GM12878 (cell line): Measurements from ENCODE around the gene TGM5. TPM values are rescaled to one million over a fixed set of nuclear protein-coding genes. Genes with fewer than 3 reads are reported as not detected.
A peak's percentile ranks its signal among the peaks of the same experiment; 100 is the strongest.

Experiments used
- ATAC-seq: fragments of 200-7000 bp; cut with Tn5 transposase; 3 replicates; pipeline ENCODE4 v1.9.1; 2020; ENCODE audit warnings: mild to moderate bottlenecking, moderate library complexity
- BruUV-seq: library from RNA; stranded (reverse); fragments of 400-500 nt; replicated peaks from 2 replicates; lab custom pipeline; 2021; lab: Mats Ljungman, UMichigan
- CTCF ChIA-PET: fragments of 300-600 bp; sonication (Branson Sonifier 250); formaldehyde crosslinking; extraction: SDS; loops from one replicate; lab custom pipeline; 2021; ENCODE audit warnings: inconsistent platforms; lab: Yijun Ruan, JAX
- POLR2A ChIA-PET: fragments of 350-600 bp; formaldehyde crosslinking; extraction: SDS; loops from one replicate; lab custom pipeline; 2021; ENCODE audit warnings: inconsistent platforms; lab: Charles Lee
- RAD21 ChIA-PET: fragments of 300-600 bp; sonication (Branson Sonifier 250); formaldehyde crosslinking; loops from one replicate; lab custom pipeline; 2023; ENCODE audit warnings: antibody characterized with exemption; ENCODE audit not compliant: unreplicated experiment; lab: Charles Lee
- SMC1A ChIA-PET: fragments of 300-600 bp; sonication (Branson Sonifier 250); formaldehyde crosslinking; loops from one replicate; lab custom pipeline; 2023; ENCODE audit not compliant: unreplicated experiment, uncharacterized antibody; lab: Charles Lee
- DNase-seq: peaks from one replicate; pipeline ENCODE4 v3.0.0-alpha.2; 2011; ENCODE audit warnings: low read depth, low spot score
- FAIRE-seq: peaks from 3 replicates; lab custom pipeline; 2011; peaks lifted over from hg19 to GRCh38; lab: Jason Lieb, UNC
- H2AFZ ChIP-seq: 2 replicates; pipeline ENCODE4 v1.6.0; 2011; ENCODE audit warnings: low read depth, low read length, control low read depth; ENCODE audit not compliant: control insufficient read depth
- H3K27ac ChIP-seq: 2 replicates; pipeline ENCODE4 v1.5.1; 2011; ENCODE audit warnings: control low read depth; ENCODE audit not compliant: control insufficient read depth, insufficient read depth
- H3K27me3 ChIP-seq, 2 experiments: replicated peaks in 1 of 2; 2 replicates each; pipeline versions ENCODE4 v1.6.0 to v1.6.1; 2011; ENCODE audit warnings: low read length in 1 of 2; ENCODE audit not compliant: control insufficient read depth in 2 of 2, insufficient read depth in 2 of 2
- H3K36me3 ChIP-seq, 2 experiments: 2 replicates each; pipeline ENCODE4 v1.5.1; 2011; ENCODE audit warnings: low read length in 1 of 2; ENCODE audit not compliant: control insufficient read depth in 2 of 2, insufficient read depth in 2 of 2
- H3K4me1 ChIP-seq: 2 replicates; pipeline ENCODE4 v1.6.1; 2011; ENCODE audit warnings: mild to moderate bottlenecking, low read length, moderate library complexity, mixed read lengths; ENCODE audit not compliant: control insufficient read depth, insufficient read depth
- H3K4me2 ChIP-seq: 2 replicates; pipeline ENCODE4 v1.6.0; 2011; ENCODE audit warnings: control low read depth; ENCODE audit not compliant: control insufficient read depth, insufficient read depth
- H3K4me3 ChIP-seq: fragments of 200-600 bp; sonication (generic); 2 replicates; pipeline ENCODE4 v1.5.1; 2016
- H3K79me2 ChIP-seq: 2 replicates; pipeline ENCODE4 v1.6.0; 2011; ENCODE audit warnings: low read length; ENCODE audit not compliant: control insufficient read depth, insufficient read depth
- H3K9ac ChIP-seq: 2 replicates; pipeline ENCODE4 v1.8.0; 2011; ENCODE audit warnings: low read length, control low read depth, mixed read lengths; ENCODE audit not compliant: control insufficient read depth, insufficient read depth
- H3K9me3 ChIP-seq: replicated peaks from 3 replicates; pipeline ENCODE4 v1.5.1; 2011; ENCODE audit warnings: mild to moderate bottlenecking, low read length; ENCODE audit not compliant: control insufficient read depth, insufficient read depth
- H4K20me1 ChIP-seq: 2 replicates; pipeline ENCODE4 v1.6.0; 2011; ENCODE audit not compliant: control insufficient read depth, insufficient read depth
- BCLAF1 ChIP-seq: fragments of 450-650 bp; IDR thresholded peaks from 2 replicates; pipeline ENCODE4 v1.6.1; 2017; ENCODE audit warnings: antibody characterized with exemption, mild to moderate bottlenecking, moderate library complexity
- FOXK2 ChIP-seq: fragments of 450-650 bp; IDR thresholded peaks from 2 replicates; pipeline ENCODE4 v1.6.1; 2017; ENCODE audit warnings: mild to moderate bottlenecking, moderate library complexity
- PAX5 ChIP-seq: IDR thresholded peaks from 2 replicates; pipeline ENCODE4 v1.6.1; 2011; ENCODE audit warnings: low read depth, low read length, borderline replicate concordance
- RCOR1 ChIP-seq: conservative IDR thresholded peaks from 2 replicates; pipeline ENCODE4 v1.6.1; 2012; ENCODE audit warnings: low read depth, low read length, improper control_type of control experiment
- SMC3 ChIP-seq: IDR thresholded peaks from 2 replicates; pipeline ENCODE4 v1.6.1; 2011; ENCODE audit warnings: low read length, improper control_type of control experiment, borderline replicate concordance
- STAT1 ChIP-seq: fragments of 450-650 bp; conservative IDR thresholded peaks from 2 replicates; pipeline ENCODE4 v1.6.1; 2014; ENCODE audit warnings: antibody characterized with exemption, mild to moderate bottlenecking
- TCF7 ChIP-seq: IDR thresholded peaks from 2 replicates; pipeline ENCODE4 v1.6.1; 2014; ENCODE audit warnings: antibody characterized with exemption, borderline replicate concordance
- YBX1 ChIP-seq: fragments of 450-650 bp; IDR thresholded peaks from 2 replicates; pipeline ENCODE4 v1.6.1; 2016; ENCODE audit warnings: antibody characterized with exemption
- YY1 ChIP-seq: IDR thresholded peaks from 2 replicates; pipeline ENCODE4 v1.6.1; 2011; ENCODE audit warnings: low read depth, mild to moderate bottlenecking, low read length
- WGBS: methylation state at CpG from one replicate; pipeline ENCODE4 v1.1.6; 2016; ENCODE audit warnings: low lambda C conversion rate; ENCODE audit not compliant: insufficient replicate concordance, insufficient coverage; ENCODE audit errors: missing lambda C conversion rate; 5-methylcytosine and 5-hydroxymethylcytosine counted together
- in situ Hi-C: fragments of 300-500 bp; cut with MboI; formaldehyde crosslinking; loops from 9 replicates; pipeline ENCODE4 v1.14.3; 2018; ENCODE audit warnings: mixed read lengths
- intact Hi-C: fragments of 100-400 bp; cut with micrococcal nuclease; formaldehyde crosslinking; loops from one replicate; pipeline ENCODE4 v1.14.2; 2022; ENCODE audit not compliant: unreplicated experiment
- polyA plus RNA-seq, 11 experiments: library from polyadenylated mRNA; depleted of rRNA in 4 of 11; unstranded in 6 of 11; stranded (reverse) in 5 of 11; fragments of >200 nt; fragmentation: Nextera tagmentation in 4 of 11; fragmentation: Illumina TruSeq in 1 of 11; extraction: Ambion mirVana in 4 of 11; extraction: Trizol in 1 of 11; gene quantifications; 1 replicate in 1 of 11; 2 replicates in 10 of 11; pipeline versions ENCODE4 v1.2.1 to v1.2.3, GENCODE V29; 2011 to 2016; ENCODE audit warnings: inconsistent platforms in 2 of 11, missing spikeins in 2 of 11, low read depth in 1 of 11
- total RNA-seq, 4 experiments: library from RNA; depleted of rRNA in 3 of 4; stranded (reverse); fragments of >200 nt in 3 of 4; fragmentation: Illumina TruSeq in 1 of 4; extraction: Trizol in 1 of 4; gene quantifications; 2 replicates each; pipeline versions ENCODE4 v1.2.1 to v1.2.3, GENCODE V29; 2013 to 2021
- TF ChIP-seq, protein P1 (sequence below): fragments of 450-650 bp; IDR thresholded peaks from 2 replicates; pipeline ENCODE4 v1.6.1; 2016; ENCODE audit warnings: mild to moderate bottlenecking, moderate library complexity, borderline replicate concordance

The TGM5 gene
- total and polyA plus RNA-seq, 10 of the 15 experiments (the other 5 are each of a cell fraction or from before 2014, with no cell fraction given): 4.4 to 27.1 (median 5.6) TPM

- TF ChIP-seq SMC3: peak; percentile 98
- TF ChIP-seq YY1: peak; percentile 75; the same call in 1 of the 2 replicates
- TF ChIP-seq, protein P1, sequence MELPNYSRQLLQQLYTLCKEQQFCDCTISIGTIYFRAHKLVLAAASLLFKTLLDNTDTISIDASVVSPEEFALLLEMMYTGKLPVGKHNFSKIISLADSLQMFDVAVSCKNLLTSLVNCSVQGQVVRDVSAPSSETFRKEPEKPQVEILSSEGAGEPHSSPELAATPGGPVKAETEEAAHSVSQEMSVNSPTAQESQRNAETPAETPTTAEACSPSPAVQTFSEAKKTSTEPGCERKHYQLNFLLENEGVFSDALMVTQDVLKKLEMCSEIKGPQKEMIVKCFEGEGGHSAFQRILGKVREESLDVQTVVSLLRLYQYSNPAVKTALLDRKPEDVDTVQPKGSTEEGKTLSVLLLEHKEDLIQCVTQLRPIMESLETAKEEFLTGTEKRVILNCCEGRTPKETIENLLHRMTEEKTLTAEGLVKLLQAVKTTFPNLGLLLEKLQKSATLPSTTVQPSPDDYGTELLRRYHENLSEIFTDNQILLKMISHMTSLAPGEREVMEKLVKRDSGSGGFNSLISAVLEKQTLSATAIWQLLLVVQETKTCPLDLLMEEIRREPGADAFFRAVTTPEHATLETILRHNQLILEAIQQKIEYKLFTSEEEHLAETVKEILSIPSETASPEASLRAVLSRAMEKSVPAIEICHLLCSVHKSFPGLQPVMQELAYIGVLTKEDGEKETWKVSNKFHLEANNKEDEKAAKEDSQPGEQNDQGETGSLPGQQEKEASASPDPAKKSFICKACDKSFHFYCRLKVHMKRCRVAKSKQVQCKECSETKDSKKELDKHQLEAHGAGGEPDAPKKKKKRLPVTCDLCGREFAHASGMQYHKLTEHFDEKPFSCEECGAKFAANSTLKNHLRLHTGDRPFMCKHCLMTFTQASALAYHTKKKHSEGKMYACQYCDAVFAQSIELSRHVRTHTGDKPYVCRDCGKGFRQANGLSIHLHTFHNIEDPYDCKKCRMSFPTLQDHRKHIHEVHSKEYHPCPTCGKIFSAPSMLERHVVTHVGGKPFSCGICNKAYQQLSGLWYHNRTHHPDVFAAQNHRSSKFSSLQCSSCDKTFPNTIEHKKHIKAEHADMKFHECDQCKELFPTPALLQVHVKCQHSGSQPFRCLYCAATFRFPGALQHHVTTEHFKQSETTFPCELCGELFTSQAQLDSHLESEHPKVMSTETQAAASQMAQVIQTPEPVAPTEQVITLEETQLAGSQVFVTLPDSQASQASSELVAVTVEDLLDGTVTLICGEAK: no peak
- TF ChIP-seq PAX5: no peak
- TF ChIP-seq RCOR1: no peak
- TF ChIP-seq YBX1: no peak
Measured at GRCh38 chr15:43285609-43286037, 18.9 kb upstream of the TGM5 start (continued).

- ChIA-PET SMC1A (interaction anchor here (3.2 to 7.3 kb wide), 2 partner anchors 15 to 56 kb away, joined by 21 to 249 read pairs; no protein-coding TSS in a partner anchor), RAD21 (interaction anchor here (1.4 to 6.1 kb wide), 2 partner anchors 30 to 57 kb away, joined by 6 to 201 read pairs; no protein-coding TSS in a partner anchor), POLR2A (no interaction called here), CTCF (interaction anchor here (2.8 to 9.9 kb wide), 4 partner anchors 15 to 79 kb away, joined by 12 to 458 read pairs (median 31); no protein-coding TSS in a partner anchor)
- Histone ChIP-seq H3K79me2 (no peaks in the 10 kb centered on the region), H3K9me3 (no peaks in the 10 kb centered on the region), H3K27me3 (no peaks in the 10 kb centered on the region), H3K4me2 (no peak overlapping the region), H2AFZ (no peak overlapping the region), H4K20me1 (no peaks in the 10 kb centered on the region), H3K36me3 (no peaks in the 10 kb centered on the region), H3K4me3 (no peak overlapping the region), H3K27ac (no peak overlapping the region), H3K9ac (no peak overlapping the region), H3K4me1 (no peaks in the 10 kb centered on the region)
- ATAC-seq: no peak
- intact Hi-C loops: no loop called here
- FAIRE-seq: no peak
- in situ Hi-C loops: loop anchor here (10.0 kb wide), 1 partner anchor 49 kb away; no protein-coding TSS in a partner anchor
- DNase-seq: no peak
- BruUV-seq: no TSS peak
- TF ChIP-seq TCF7 (no peak), BCLAF1 (no peak), FOXK2 (no peak), STAT1 (no peak)
- WGBS: 21% methylated on average over 1 of the region's 1 CpG
Measured at GRCh38 chr15:43283526-43283925, 16.8 kb upstream of the TGM5 start.
